H9 (cell line): ENCODE results near the gene ERC2. TPM values are rescaled to one million over a fixed set of nuclear protein-coding genes. Genes with fewer than 3 reads are reported as not detected.

Experiments used
- DNase-seq: peaks from one replicate; pipeline ENCODE4 v3.0.0-alpha.2; 2017
- H2AFZ ChIP-seq: one replicate; pipeline ENCODE4 v1.6.1; 2013; ENCODE audit warnings: mild to moderate bottlenecking, low read length, control low read depth, moderate library complexity
- H2AK5ac ChIP-seq: 2 replicates; pipeline ENCODE4 v1.6.1; 2013; ENCODE audit warnings: low read length, control low read depth, mixed read lengths; ENCODE audit not compliant: insufficient read length
- H2BK120ac ChIP-seq: one replicate; pipeline ENCODE4 v1.6.1; 2013; ENCODE audit warnings: low read depth, mild to moderate bottlenecking, low read length, control low read depth, inconsistent platforms; ENCODE audit not compliant: poor library complexity, severe bottlenecking
- H2BK12ac ChIP-seq: 2 replicates; pipeline ENCODE4 v1.6.1; 2013; ENCODE audit warnings: low read length, control low read depth, mixed read lengths, low read depth; ENCODE audit not compliant: insufficient read length
- H2BK15ac ChIP-seq: 2 replicates; pipeline ENCODE4 v1.6.1; 2013; ENCODE audit warnings: low read depth, low read length, control low read depth
- H2BK20ac ChIP-seq: one replicate; pipeline ENCODE4 v1.6.1; 2013; ENCODE audit warnings: low read depth, mild to moderate bottlenecking, low read length, control low read depth, inconsistent platforms; ENCODE audit not compliant: poor library complexity, severe bottlenecking
- H2BK5ac ChIP-seq: 2 replicates; pipeline ENCODE4 v1.6.1; 2013; ENCODE audit warnings: low read length, control low read depth, mixed read lengths; ENCODE audit not compliant: insufficient read length
- H3K14ac ChIP-seq: 2 replicates; pipeline ENCODE4 v1.6.1; 2013; ENCODE audit warnings: low read length, control low read depth; ENCODE audit not compliant: insufficient read depth
- H3K18ac ChIP-seq: 2 replicates; pipeline ENCODE4 v1.6.1; 2013; ENCODE audit warnings: low read depth, mild to moderate bottlenecking, mixed read lengths, low read length, control low read depth; ENCODE audit not compliant: insufficient read length
- H3K23ac ChIP-seq: 2 replicates; pipeline ENCODE4 v1.6.1; 2013; ENCODE audit warnings: low read length, control low read depth, mixed read lengths, low read depth; ENCODE audit not compliant: insufficient read length
- H3K23me2 ChIP-seq: 2 replicates; pipeline ENCODE4 v1.6.1; 2013; ENCODE audit warnings: low read depth, mild to moderate bottlenecking, mixed read lengths, low read length, control low read depth; ENCODE audit not compliant: insufficient read length, poor library complexity, severe bottlenecking
- H3K27ac ChIP-seq: 2 replicates; pipeline ENCODE4 v1.5.1; 2013; ENCODE audit warnings: low read length, control low read depth, mixed read lengths, low read depth; ENCODE audit not compliant: insufficient read length
- H3K27me3 ChIP-seq: 2 replicates; pipeline ENCODE4 v1.6.1; 2013; ENCODE audit warnings: low read length, control low read depth, inconsistent platforms; ENCODE audit not compliant: insufficient read depth
- H3K4ac ChIP-seq: 2 replicates; pipeline ENCODE4 v1.6.1; 2013; ENCODE audit warnings: low read depth, mild to moderate bottlenecking, control low read depth, inconsistent platforms, low read length, moderate library complexity
- H3K4me1 ChIP-seq: 2 replicates; pipeline ENCODE4 v1.6.1; 2013; ENCODE audit warnings: low read length, control low read depth, inconsistent platforms; ENCODE audit not compliant: insufficient read depth
- H3K4me2 ChIP-seq: 2 replicates; pipeline ENCODE4 v1.6.1; 2013; ENCODE audit warnings: low read length, control low read depth, mixed read lengths; ENCODE audit not compliant: insufficient read length, insufficient read depth
- H3K56ac ChIP-seq: 2 replicates; pipeline ENCODE4 v1.6.1; 2013; ENCODE audit warnings: low read depth, mild to moderate bottlenecking, mixed read lengths, low read length, control low read depth; ENCODE audit not compliant: insufficient read length
- H3K79me1 ChIP-seq: 2 replicates; pipeline ENCODE4 v1.6.1; 2013; ENCODE audit warnings: low read depth, mild to moderate bottlenecking, moderate library complexity, low read length, control low read depth, inconsistent platforms; ENCODE audit not compliant: insufficient read depth, poor library complexity, severe bottlenecking
- H3K79me2 ChIP-seq: 2 replicates; pipeline ENCODE4 v1.6.1; 2013; ENCODE audit warnings: low read length, control low read depth, inconsistent platforms; ENCODE audit not compliant: insufficient read depth
- H3K9ac ChIP-seq: 2 replicates; pipeline ENCODE4 v1.6.1; 2013; ENCODE audit warnings: low read length, control low read depth, mixed read lengths; ENCODE audit not compliant: insufficient read length; ENCODE audit errors: extremely low read depth
- H3K9me3 ChIP-seq: one replicate; pipeline ENCODE4 v1.6.1; 2013; ENCODE audit warnings: low read depth, low read length, inconsistent platforms; ENCODE audit not compliant: control insufficient read depth
- H3T11ph ChIP-seq: one replicate; pipeline ENCODE4 v1.6.1; 2013; ENCODE audit warnings: mild to moderate bottlenecking, low read length, control low read depth, inconsistent platforms
- H4K20me1 ChIP-seq: one replicate; pipeline ENCODE4 v1.6.1; 2013; ENCODE audit not compliant: control insufficient read depth, insufficient read length, insufficient read depth
- H4K5ac ChIP-seq: 2 replicates; pipeline ENCODE4 v1.6.1; 2013; ENCODE audit warnings: low read depth, mild to moderate bottlenecking, mixed read lengths, low read length, control low read depth; ENCODE audit not compliant: insufficient read length
- H4K8ac ChIP-seq: replicated peaks from 2 replicates; pipeline ENCODE4 v1.6.1; 2013; ENCODE audit warnings: low read length, control low read depth, mixed read lengths, low read depth; ENCODE audit not compliant: insufficient read length
- H4K91ac ChIP-seq: 2 replicates; pipeline ENCODE4 v1.6.1; 2013; ENCODE audit warnings: low read depth, mild to moderate bottlenecking, moderate library complexity, mixed read lengths, low read length, control low read depth; ENCODE audit not compliant: insufficient read length
- H3K27ac Mint-ChIP-seq, 3 experiments: 2 replicates in 2 of 3; 3 replicates in 1 of 3; pipeline ENCODE4 v1.8.0; 2020 to 2021; ENCODE audit warnings: mixed read lengths in 3 of 3, mild to moderate bottlenecking in 1 of 3, moderate library complexity in 1 of 3
- H3K27me3 Mint-ChIP-seq: 2 replicates; pipeline ENCODE4 v1.8.0; 2021; ENCODE audit warnings: low read depth, mild to moderate bottlenecking, moderate library complexity, mixed read lengths
- H3K36me3 Mint-ChIP-seq, 3 experiments: 2 replicates in 2 of 3; 3 replicates in 1 of 3; pipeline ENCODE4 v1.8.0; 2020 to 2021; ENCODE audit warnings: low read depth in 3 of 3, mixed read lengths in 3 of 3; ENCODE audit not compliant: insufficient read depth in 1 of 3
- H3K4me1 Mint-ChIP-seq, 2 experiments: 2 replicates each; pipeline ENCODE4 v1.8.0; 2020; ENCODE audit warnings: mixed read lengths in 2 of 2
- H3K4me3 Mint-ChIP-seq, 2 experiments: 2 replicates in 1 of 2; 3 replicates in 1 of 2; pipeline ENCODE4 v1.8.0; 2020 to 2021; ENCODE audit warnings: mild to moderate bottlenecking in 2 of 2, mixed read lengths in 2 of 2, moderate library complexity in 1 of 2
- H3K9me3 Mint-ChIP-seq, 2 experiments: 2 replicates in 1 of 2; 3 replicates in 1 of 2; pipeline ENCODE4 v1.8.0; 2020; ENCODE audit warnings: mild to moderate bottlenecking in 2 of 2, mixed read lengths in 2 of 2, moderate library complexity in 1 of 2
- WGBS: extraction: QIAGEN DNeasy Blood & Tissue Kit; methylation state at CpG from one replicate; pipeline ENCODE4 v1.1.7; 2013; ENCODE audit warnings: missing lambda C conversion rate, low lambda C conversion rate, mixed read lengths; ENCODE audit not compliant: insufficient read length; ENCODE audit errors: extremely low coverage; 5-methylcytosine and 5-hydroxymethylcytosine counted together
- total RNA-seq: library from RNA; stranded (reverse); gene quantifications from 2 replicates; pipeline ENCODE4 v1.2.1, GENCODE V29; 2021
- TF ChIP-seq, protein P1 (sequence below): fragments of 200-600 bp; sonication (generic); conservative IDR thresholded peaks from 3 replicates; pipeline ENCODE4 v1.8.0; 2021; ENCODE audit warnings: antibody characterized with exemption, mild to moderate bottlenecking

Gene ERC2
- total RNA-seq, 1 experiment from 2014 or later: 15.4 TPM

DNA sequence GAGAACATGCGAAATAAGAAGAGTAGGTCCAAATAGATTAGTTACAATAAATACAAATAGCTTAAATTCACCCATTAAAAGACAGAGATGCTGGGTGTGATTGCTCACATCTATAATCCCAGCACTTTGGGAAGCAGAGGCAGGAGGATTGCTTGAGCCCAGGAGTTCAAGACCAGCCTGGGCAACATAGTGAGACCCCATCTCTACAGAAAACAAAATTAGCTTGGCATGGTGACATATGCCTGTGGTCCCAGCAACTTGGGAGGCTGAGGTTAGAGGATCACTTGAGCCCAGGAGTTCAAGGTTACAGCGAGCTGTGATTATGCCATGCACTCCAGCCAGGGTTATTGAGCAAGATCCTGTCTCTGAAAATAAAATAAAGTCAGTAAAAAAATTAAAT, 872.1 kb downstream of the ERC2 start:
- Histone ChIP-seq H4K91ac (no peak overlapping the region), H2BK12ac (no peak overlapping the region), H3K18ac (no peak overlapping the region), H3K79me1 (no peaks in the 10 kb centered on the region), H3K9me3 (no peaks in the 10 kb centered on the region), H3K79me2 (no peaks in the 10 kb centered on the region), H3K27ac (no peak overlapping the region), H2BK120ac (no peak overlapping the region), H3K4ac (no peak overlapping the region), H2BK20ac (no peak overlapping the region), H3K23me2 (no peaks in the 10 kb centered on the region), H4K8ac (no peak overlapping the region), H2AFZ (no peak overlapping the region), H3K14ac (no peak overlapping the region), H3K9ac (no peak overlapping the region), H4K20me1 (no peaks in the 10 kb centered on the region), H2AK5ac (no peak overlapping the region), H2BK5ac (no peak overlapping the region), H3T11ph (no peak overlapping the region), H3K23ac (no peak overlapping the region), H3K4me1 (peaks cover 13% of the 10 kb centered on the region), H3K56ac (no peak overlapping the region), H2BK15ac (no peak overlapping the region), H3K4me2 (no peak overlapping the region), H4K5ac (no peak overlapping the region), H3K27me3 (no peaks in the 10 kb centered on the region)
- no CpG with 5 or more reads among the region's 2 CpGs for WGBS
- Mint-ChIP-seq H3K9me3 (peaks cover 0 to 2% of the 10 kb centered on the region in 2 experiments; a peak in 1 of 5 replicates), H3K4me1 (peaks cover 25 to 38% of the 10 kb centered on the region in 2 experiments), H3K36me3 (peaks cover 0 to 5% (median 0%) of the 10 kb centered on the region in 3 experiments; a peak in 6 of 7 replicates), H3K27ac (no peak overlapping the region), H3K4me3 (no peak overlapping the region), H3K27me3 (no peaks in the 10 kb centered on the region)
- DNase-seq: no peak
- TF ChIP-seq, protein P1, sequence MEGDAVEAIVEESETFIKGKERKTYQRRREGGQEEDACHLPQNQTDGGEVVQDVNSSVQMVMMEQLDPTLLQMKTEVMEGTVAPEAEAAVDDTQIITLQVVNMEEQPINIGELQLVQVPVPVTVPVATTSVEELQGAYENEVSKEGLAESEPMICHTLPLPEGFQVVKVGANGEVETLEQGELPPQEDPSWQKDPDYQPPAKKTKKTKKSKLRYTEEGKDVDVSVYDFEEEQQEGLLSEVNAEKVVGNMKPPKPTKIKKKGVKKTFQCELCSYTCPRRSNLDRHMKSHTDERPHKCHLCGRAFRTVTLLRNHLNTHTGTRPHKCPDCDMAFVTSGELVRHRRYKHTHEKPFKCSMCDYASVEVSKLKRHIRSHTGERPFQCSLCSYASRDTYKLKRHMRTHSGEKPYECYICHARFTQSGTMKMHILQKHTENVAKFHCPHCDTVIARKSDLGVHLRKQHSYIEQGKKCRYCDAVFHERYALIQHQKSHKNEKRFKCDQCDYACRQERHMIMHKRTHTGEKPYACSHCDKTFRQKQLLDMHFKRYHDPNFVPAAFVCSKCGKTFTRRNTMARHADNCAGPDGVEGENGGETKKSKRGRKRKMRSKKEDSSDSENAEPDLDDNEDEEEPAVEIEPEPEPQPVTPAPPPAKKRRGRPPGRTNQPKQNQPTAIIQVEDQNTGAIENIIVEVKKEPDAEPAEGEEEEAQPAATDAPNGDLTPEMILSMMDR: no peak
